Measurements from ENCODE around the gene HPGDS.

GRCh38 chr4:94253036-94253435 is 89.6 kb downstream of the HPGDS start:
- TF ChIP-seq EP300 (conservative IDR thresholded peaks at IDR 0.05; ENCODE audit: poor library complexity, severe bottlenecking), result no peak
- TF ChIP-seq, protein P1, sequence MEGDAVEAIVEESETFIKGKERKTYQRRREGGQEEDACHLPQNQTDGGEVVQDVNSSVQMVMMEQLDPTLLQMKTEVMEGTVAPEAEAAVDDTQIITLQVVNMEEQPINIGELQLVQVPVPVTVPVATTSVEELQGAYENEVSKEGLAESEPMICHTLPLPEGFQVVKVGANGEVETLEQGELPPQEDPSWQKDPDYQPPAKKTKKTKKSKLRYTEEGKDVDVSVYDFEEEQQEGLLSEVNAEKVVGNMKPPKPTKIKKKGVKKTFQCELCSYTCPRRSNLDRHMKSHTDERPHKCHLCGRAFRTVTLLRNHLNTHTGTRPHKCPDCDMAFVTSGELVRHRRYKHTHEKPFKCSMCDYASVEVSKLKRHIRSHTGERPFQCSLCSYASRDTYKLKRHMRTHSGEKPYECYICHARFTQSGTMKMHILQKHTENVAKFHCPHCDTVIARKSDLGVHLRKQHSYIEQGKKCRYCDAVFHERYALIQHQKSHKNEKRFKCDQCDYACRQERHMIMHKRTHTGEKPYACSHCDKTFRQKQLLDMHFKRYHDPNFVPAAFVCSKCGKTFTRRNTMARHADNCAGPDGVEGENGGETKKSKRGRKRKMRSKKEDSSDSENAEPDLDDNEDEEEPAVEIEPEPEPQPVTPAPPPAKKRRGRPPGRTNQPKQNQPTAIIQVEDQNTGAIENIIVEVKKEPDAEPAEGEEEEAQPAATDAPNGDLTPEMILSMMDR (IDR thresholded peaks at IDR 0.05; ENCODE audit: poor library complexity, severe bottlenecking), result no peak
- no peak for TF ChIP-seq TAF1 (IDR thresholded peaks at IDR 0.05; ENCODE audit: low read depth)
- TF ChIP-seq REST (IDR thresholded peaks at IDR 0.05; ENCODE audit: borderline replicate concordance), result no peak
- no peak for TF ChIP-seq EZH2 (IDR thresholded peaks at IDR 0.05; ENCODE audit: borderline replicate concordance, insufficient read depth, low read length, poor library complexity, severe bottlenecking)
- no peak for TF ChIP-seq POLR2AphosphoS5 (IDR thresholded peaks at IDR 0.05)
- TF ChIP-seq MXI1 (conservative IDR thresholded peaks at IDR 0.05; ENCODE audit: poor library complexity, severe bottlenecking), result no peak
